H4 (cell line): ENCODE results near the gene KDM5B. TPM values are rescaled to one million over a fixed set of nuclear protein-coding genes. Genes with fewer than 3 reads are reported as not detected.

Experiments used
- DNase-seq: peaks from one replicate; pipeline ENCODE4 v3.0.0-alpha.2; 2015; ENCODE audit warnings: low spot score
- total RNA-seq: library from RNA; depleted of rRNA; stranded (reverse); fragments of >200 nt; shearing (Covaris generic); gene quantifications from 2 replicates; pipeline ENCODE4 v1.2.3, GENCODE V29; 2014

The KDM5B gene
- total RNA-seq, 1 experiment from 2014 or later, result 38.1 TPM

GRCh38 chr1:202711949-202712635 is 96.1 kb downstream of the KDM5B start:
- no peak for DNase-seq

DNA sequence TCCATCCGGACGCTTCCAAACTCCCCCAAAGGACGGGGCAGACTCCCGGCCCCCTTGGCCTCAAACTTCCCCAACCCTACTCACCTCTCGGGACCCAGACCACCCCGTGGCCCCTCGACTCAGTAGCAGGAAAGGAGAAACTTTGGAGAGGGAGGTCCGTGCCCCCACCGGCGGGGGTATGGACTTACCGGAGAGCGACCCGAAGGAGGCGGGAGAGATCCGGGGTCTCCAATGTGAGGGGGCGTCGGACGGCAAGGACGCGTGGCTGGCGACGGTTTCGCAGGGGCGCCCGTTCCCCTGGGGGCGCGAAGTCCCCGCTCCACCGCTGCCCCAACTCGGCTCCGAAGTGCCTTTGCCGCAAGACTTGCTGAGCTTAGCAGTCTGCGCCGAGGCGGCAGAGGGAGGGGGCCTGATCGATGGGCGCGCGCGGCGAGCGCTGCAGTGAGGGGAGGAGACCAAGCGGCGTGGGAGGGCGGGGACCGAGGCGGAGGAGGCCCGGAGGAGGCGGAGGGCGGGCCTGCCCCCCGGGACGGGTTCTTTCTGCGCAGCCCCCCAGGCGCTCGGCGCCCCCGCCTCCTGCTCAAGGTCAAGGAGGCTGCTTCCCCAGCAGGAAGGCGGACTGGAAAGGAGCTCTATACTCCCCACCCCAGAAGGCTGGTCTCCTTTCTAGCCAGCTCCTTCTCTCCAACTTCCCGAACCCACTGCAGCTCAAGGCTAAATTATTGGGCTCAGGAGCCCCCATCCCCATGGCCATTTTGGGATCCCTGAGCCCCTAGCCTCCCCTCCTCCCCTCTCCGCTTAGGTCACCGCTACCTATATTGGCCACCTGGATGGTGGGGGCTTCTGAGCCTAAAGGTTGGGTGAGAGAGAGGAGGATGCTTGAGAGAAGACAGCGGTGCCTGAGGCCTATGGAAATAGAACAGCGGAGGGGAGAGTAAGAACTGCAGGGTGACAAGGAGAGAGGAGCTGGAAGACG is 97.9 kb downstream of the KDM5B start, which contains the start of gene SYT2:
Gene SYT2, minus strand, starts transcription at position 385 of the 976 bp plus-strand sequence. CDS start 104,682 bp downstream, outside the sequence.
- no peak for DNase-seq

GRCh38 chr1:202709276-202710041 is 98.8 kb downstream of the KDM5B start:
- DNase-seq, result no peak

DNA sequence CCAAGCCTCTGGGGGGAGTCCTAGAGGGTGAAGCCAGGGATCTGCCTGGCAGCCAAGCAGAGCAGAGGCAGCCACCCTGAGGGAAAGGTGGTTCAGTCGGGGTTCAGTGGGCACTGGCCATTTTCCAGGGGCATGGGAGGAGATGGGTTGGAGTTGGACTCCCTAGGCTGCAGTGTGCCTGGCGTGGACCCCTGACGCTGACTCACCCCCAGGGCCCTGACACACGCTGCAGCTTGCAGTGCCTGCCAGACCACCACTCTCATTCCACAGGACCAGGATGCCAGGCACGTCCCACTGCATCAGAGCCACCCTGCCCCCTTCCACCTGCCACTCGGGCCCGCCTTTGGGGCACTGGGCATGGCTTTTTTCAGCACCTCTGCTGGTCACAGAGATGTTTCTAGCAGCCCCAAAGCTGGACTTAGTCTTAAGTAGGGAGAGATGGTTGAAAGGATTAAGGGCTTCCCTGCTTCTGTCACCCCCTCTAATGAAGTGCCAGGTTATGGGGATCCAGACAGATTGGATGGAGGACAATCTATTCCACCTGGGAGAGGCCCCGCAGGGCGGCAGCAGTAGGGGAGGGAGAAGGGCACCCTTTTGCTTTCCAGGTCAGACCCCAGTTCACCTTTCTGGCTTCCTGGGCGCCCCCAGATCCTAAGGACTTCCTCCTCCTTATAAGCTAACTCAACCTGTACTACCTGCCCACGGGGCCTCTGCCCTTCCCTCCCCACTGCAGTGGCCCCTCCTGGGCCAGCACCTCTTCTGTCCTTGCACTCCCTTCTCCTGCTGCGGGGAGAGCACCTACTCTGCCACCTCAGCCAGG is 99.6 kb downstream of the KDM5B start:
- no peak for DNase-seq

- DNase-seq, result no peak
These were observed 101.4 kb downstream of the KDM5B start for GRCh38 chr1:202706851-202707250.

DNA sequence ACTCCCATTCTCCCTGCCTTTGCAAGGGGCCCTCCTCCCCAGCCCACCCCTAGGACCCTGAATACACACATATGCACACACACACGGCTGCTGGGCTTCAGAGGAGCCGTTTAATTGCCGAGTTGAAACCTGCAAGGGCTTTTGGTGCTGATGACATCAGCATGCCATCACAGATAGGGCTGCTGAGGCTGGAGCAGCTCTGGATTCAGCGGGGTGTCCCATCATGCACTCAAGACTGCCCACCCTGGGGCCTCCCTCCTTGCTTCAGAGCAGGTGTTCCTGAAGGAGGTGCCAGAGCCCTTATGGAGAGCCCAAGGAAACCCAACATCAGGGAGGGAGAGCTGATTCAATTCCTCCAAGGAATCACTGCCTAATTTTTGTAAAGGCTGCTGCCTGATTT is 103.6 kb downstream of the KDM5B start:
- no peak for DNase-seq

- DNase-seq, result no peak
These were observed 105.0 kb downstream of the KDM5B start for GRCh38 chr1:202703191-202703590.

- no peak for DNase-seq
These were observed 106.1 kb downstream of the KDM5B start for GRCh38 chr1:202702088-202702487.

- DNase-seq, result no peak
These were observed 107.0 kb downstream of the KDM5B start for GRCh38 chr1:202701200-202701599.

DNA sequence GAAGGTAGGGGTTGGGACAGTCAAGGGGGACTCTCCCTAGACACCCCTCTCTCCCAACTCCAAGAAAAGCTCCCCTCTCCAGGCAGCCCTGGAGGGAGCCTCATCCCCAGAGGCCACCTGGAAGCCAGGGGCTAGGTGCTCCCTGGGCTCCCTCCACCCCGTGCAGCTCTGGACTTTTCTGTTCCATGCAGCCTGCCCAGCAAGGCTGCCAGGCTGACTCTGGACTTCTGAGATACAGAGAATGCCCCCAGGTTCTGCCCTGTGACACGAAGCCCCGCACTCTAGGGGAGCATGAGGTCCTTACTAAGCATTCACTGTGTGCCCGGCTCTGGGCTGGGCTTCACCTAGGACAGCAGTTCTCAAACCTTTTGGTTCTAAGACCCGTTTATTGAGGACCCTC is 108.2 kb downstream of the KDM5B start:
- DNase-seq, result no peak

- DNase-seq, result peak; percentile 54
These were observed 109.9 kb downstream of the KDM5B start for GRCh38 chr1:202698276-202698675.

- peak; percentile 51 for DNase-seq
These were observed 111.2 kb downstream of the KDM5B start for GRCh38 chr1:202697038-202697437.

DNA sequence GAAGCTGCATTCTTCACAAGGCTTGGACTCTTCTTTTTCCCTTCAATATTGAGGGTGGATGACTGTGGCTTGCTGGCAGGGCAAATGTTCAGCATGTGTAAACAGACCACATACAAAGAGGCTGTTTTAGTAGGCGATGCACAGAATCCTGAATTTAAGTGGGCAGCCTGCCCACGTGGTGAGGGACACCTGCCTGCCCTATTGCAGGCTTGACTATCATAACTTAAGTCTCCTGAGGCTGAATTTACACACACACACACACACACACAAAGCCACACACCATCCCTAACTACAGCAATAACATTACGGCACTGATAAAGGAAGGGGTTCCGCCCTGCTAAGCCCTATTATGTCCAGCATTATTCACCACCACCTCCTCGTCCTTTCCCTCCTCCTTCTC is 113.9 kb downstream of the KDM5B start:
- no peak for DNase-seq

DNA sequence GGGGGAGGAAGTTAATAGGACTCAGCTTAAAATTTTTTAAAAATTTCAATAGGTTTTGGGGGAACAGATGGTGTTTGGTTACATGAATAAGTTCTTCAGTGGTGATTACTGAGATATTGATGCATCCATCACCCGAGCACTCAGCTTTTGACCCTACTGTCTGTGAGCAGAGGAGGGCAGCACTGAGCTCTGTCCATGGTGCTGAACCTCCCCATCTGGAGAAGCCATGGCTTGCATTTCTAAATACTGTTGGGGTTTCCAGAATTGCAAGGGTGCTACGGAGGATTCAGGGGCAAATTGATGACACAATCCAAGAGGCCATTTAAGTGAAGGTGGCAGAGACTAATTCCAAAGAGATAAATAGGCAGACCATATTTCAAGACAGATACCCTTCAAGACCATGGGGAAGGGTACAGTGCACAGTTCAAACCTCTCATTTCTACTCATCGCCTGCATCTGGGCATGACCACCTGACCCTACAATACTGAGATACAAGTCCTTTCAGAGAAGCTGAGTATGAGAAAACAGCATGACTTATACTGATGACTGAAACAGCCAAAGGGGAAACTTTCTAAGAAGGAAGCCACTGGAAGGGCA is 115.2 kb downstream of the KDM5B start:
- peak; percentile 48 for DNase-seq

GRCh38 chr1:202691816-202692215 is 116.4 kb downstream of the KDM5B start:
- no peak for DNase-seq

DNA sequence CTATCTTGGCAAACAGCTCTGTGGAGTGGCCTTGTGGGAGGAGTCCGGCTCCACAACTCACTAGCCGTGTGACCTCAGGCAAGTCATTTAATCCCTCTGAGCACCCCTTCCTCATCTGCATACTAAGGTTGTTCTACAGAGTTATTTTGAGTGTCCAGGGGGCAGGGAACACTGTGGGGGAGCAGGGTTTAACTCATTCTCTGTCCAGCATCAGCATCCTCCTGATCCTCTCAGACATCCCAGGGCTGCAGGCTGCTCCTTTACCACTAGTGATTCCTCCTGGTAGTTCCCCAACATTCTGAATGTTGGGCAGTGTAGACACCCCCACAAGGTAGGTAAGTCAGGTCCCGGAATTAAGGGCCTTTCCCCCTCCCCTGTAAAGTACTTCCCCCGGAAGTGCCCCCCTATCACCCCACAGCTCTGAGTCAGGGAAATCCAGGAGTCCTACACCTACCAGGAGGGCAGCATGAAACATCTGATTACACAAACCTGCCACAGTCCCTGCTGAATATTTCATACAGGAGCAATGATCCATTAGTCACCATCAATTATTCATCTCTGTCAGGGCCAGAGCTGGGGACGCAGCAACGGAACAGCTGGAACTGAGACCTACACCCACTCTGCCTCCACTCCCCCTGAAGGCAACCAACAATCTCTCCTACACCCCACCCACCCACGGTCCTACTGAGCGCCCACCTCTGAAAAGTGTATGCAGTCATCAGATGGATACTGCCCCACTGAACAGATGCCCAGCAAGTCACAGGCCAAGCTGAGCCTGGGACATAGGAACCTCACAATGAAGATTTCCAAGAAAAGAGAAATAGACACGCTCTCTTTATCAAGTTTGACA is 118.5 kb downstream of the KDM5B start:
- no peak for DNase-seq

DNA sequence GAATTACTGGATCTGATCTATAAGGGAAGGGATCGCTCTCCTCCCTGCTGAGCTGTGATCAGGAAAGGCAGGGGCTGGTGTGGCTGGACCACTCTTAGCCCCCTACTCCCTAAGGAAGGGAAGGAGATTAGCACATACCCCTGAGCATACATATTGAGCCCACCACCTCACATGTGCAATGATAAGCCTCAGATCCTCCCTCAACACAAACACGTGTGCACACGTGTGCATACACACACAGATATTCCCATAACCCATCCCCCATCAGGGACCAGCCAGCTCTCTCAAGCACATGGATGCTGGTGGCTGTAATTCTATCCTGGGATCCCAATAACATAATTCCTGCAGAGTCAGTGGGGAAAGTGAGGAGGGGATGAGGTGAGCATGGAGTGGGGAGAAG is 119.1 kb downstream of the KDM5B start:
- DNase-seq, result no peak

GRCh38 chr1:202688401-202688800 is 119.8 kb downstream of the KDM5B start:
- no peak for DNase-seq

DNA sequence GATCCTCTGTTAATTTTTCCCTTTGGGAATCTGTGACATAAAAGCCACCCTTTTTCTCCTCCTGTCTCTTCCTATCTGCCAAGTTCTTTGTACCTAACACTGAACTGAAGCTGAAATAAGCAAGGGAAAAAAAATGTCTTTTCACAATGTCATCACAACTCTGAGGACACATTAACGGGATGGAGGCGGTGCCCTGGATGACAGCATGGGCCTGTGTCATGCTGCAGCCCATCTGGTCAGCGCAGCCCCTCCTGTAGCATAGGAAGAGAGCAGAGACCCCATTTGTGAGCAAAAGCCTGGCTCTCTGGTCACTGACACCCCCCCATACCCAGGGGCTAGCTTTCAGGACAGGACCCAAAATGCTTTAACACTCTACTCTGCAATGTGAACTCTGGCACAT is 120.4 kb downstream of the KDM5B start:
- no peak for DNase-seq

GRCh38 chr1:202687370-202687769 is 120.9 kb downstream of the KDM5B start:
- DNase-seq, result no peak
